Dendritic cell treated with granulocyte-macrophage colony-stimulating factor and Interleukin-4, amounts not matched to agents 40 ng/mL and 50 ng/mL, for 4 days (primary cell): ENCODE data around the gene KLK12.
"Not testable (repeated sequence)": the region's sequence is repeated elsewhere in the genome, so short reads cannot be mapped to it uniquely, and the experiment has no call there.

Experiments used
- H3K27ac Mint-ChIP-seq: one replicate; pipeline ENCODE4 v1.8.0; 2022; ENCODE audit warnings: mild to moderate bottlenecking, mixed read lengths
- H3K27me3 Mint-ChIP-seq: one replicate; pipeline ENCODE4 v1.8.0; 2022; ENCODE audit warnings: mild to moderate bottlenecking, mixed read lengths
- H3K36me3 Mint-ChIP-seq: one replicate; pipeline ENCODE4 v1.8.0; 2022; ENCODE audit warnings: low read depth, mixed read lengths
- H3K4me1 Mint-ChIP-seq: one replicate; pipeline ENCODE4 v1.8.0; 2022; ENCODE audit warnings: low read depth, mixed read lengths
- H3K4me3 Mint-ChIP-seq: one replicate; pipeline ENCODE4 v1.8.0; 2022; ENCODE audit warnings: mild to moderate bottlenecking, moderate library complexity, mixed read lengths
- H3K9me3 Mint-ChIP-seq: one replicate; pipeline ENCODE4 v1.8.0; 2022; ENCODE audit warnings: mixed read lengths
- intact Hi-C: fragments of 100-400 bp; cut with micrococcal nuclease; formaldehyde crosslinking; loops from one replicate; pipeline ENCODE4 v1.15.0; 2022

The KLK12 gene

GRCh38 chr19:51000981-51001380 is 33.8 kb downstream of the KLK12 start:
- intact Hi-C loops: no loop called here
- H3K27ac Mint-ChIP-seq: no peak overlapping the region
- no peaks in the 10 kb centered on the region for H3K4me1 Mint-ChIP-seq
- no peaks in the 10 kb centered on the region for H3K9me3 Mint-ChIP-seq
- no peak overlapping the region for H3K4me3 Mint-ChIP-seq
- peaks cover 42% of the 10 kb centered on the region for H3K27me3 Mint-ChIP-seq
- no peaks in the 10 kb centered on the region for H3K36me3 Mint-ChIP-seq

DNA sequence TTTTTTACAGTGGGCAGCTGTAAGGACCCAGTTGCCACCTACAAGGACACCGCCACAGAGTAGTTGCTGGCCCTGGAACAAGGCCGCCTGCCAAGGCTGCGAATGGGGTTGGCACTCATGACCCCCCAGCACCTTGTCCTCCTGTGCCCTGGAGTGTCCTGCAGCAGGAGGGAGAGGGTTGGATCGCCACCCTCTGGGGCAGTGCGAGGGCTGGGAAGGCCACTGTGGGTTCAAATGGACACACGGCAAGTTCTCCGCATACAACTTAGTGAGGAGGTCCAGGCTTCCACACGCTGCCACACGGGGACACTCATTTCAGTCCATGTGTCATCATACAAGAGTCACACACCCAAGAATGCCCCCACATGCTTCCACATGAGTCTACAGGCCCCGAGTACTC is 34.4 kb downstream of the KLK12 start:
- no peaks in the 10 kb centered on the region for H3K9me3 Mint-ChIP-seq
- H3K36me3 Mint-ChIP-seq: no peaks in the 10 kb centered on the region
- intact Hi-C loops: no loop called here
- peaks cover 42% of the 10 kb centered on the region for H3K27me3 Mint-ChIP-seq
- no peaks in the 10 kb centered on the region for H3K4me1 Mint-ChIP-seq
- H3K27ac Mint-ChIP-seq: no peak overlapping the region
- H3K4me3 Mint-ChIP-seq: no peak overlapping the region

GRCh38 chr19:50998686-50999085 is 36.1 kb downstream of the KLK12 start:
- Mint-ChIP-seq H3K9me3 (no peaks in the 10 kb centered on the region), H3K4me3 (no peak overlapping the region), H3K36me3 (no peaks in the 10 kb centered on the region), H3K4me1 (no peaks in the 10 kb centered on the region), H3K27ac (no peak overlapping the region), H3K27me3 (peaks cover 41% of the 10 kb centered on the region)
- intact Hi-C loops: no loop called here

- no peaks in the 10 kb centered on the region for H3K4me1 Mint-ChIP-seq
- intact Hi-C loops: no loop called here
- no peaks in the 10 kb centered on the region for H3K36me3 Mint-ChIP-seq
- H3K27ac Mint-ChIP-seq: no peak overlapping the region
- no peak overlapping the region for H3K4me3 Mint-ChIP-seq
- H3K9me3 Mint-ChIP-seq: no peaks in the 10 kb centered on the region
- peaks cover 36% of the 10 kb centered on the region for H3K27me3 Mint-ChIP-seq
Measured at GRCh38 chr19:50998061-50998460, 36.7 kb downstream of the KLK12 start.

DNA sequence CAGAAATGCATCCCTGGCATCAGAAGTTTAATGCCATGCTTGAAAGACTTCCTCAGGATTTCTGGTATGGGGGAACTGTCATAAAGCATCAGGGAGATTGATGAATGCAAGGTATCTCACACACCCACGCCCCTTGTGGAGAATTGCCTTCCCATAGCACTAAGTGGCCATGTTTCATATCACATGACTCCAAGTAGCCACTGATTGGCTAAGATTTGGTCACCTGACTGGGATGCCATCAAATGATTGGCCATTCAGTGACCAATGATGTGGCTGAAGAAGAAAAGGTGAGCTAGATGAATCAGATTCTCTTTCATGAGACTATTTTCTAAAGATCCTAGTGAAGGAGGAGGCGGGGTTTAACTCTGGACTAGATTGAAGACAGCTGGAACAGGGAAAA is 40.7 kb downstream of the KLK12 start:
- Mint-ChIP-seq H3K27me3 (peaks cover 13% of the 10 kb centered on the region), H3K27ac (no peak overlapping the region), H3K4me1 (no peaks in the 10 kb centered on the region), H3K9me3 (no peaks in the 10 kb centered on the region), H3K4me3 (no peak overlapping the region), H3K36me3 (no peaks in the 10 kb centered on the region)
- intact Hi-C loops: no loop called here

- Mint-ChIP-seq H3K4me1 (no peaks in the 10 kb centered on the region), H3K27me3 (peaks cover 14% of the 10 kb centered on the region), H3K27ac (no peak overlapping the region), H3K36me3 (no peaks in the 10 kb centered on the region), H3K4me3 (no peak overlapping the region), H3K9me3 (no peaks in the 10 kb centered on the region)
- intact Hi-C loops: no loop called here
Measured at GRCh38 chr19:50992666-50993035, 42.2 kb downstream of the KLK12 start.

- H3K4me1 Mint-ChIP-seq, H3K4me3 Mint-ChIP-seq, H3K9me3 Mint-ChIP-seq, H3K27ac Mint-ChIP-seq, intact Hi-C loops, H3K36me3 Mint-ChIP-seq: not testable (repeated sequence)
- peaks cover 43% of the 10 kb centered on the region for H3K27me3 Mint-ChIP-seq
Measured at GRCh38 chr19:50984416-50984815, 50.4 kb downstream of the KLK12 start.

DNA sequence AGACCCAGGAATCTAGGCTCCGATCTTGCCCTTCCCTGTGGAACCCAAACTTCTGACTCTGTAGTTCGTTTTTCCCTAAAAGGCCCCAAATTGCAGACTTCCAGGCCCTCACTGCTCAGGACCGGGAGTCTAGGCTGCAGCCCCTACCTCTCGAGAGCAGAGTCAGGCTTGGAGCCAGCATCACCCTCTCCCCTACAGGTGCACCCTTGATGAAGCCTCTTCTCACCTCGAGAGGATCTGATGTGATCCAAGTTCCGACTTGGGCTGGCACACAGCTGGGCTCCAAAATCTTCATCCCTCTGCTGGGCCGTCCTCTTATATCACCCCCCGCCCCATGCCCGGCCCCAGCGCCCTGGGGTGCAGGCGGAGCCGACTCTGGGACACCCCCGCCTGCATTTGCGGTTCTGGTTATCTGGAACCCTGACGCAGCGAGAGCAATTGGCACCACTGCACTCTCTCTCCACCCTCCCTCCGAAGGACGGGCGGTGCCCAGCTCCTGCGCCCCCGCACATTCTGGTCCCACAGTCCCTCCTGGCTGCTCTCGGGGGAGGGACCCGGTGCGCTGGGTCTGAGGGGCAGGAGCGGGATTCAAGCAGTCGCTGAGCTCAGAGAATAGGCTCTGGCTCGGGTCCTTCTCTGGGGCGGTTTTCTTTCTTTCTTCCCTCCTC is 51.0 kb downstream of the KLK12 start, which contains the start of gene KLK7:
TSS of gene KLK7 (minus strand) at position 293 of the 668 bp plus-strand sequence. CDS start 1,518 bp downstream, outside the sequence.
- no peak within 1 kb of the TSS for H3K27ac Mint-ChIP-seq
- intact Hi-C loops: no loop called here
- peaks cover 45% of the 10 kb centered on the region for H3K27me3 Mint-ChIP-seq
- H3K4me1 Mint-ChIP-seq: no peaks in the 10 kb centered on the region
- H3K9me3 Mint-ChIP-seq: no peaks in the 10 kb centered on the region
- no peak within 1 kb of the TSS for H3K4me3 Mint-ChIP-seq
- H3K36me3 Mint-ChIP-seq: no peaks in the 10 kb centered on the region

DNA sequence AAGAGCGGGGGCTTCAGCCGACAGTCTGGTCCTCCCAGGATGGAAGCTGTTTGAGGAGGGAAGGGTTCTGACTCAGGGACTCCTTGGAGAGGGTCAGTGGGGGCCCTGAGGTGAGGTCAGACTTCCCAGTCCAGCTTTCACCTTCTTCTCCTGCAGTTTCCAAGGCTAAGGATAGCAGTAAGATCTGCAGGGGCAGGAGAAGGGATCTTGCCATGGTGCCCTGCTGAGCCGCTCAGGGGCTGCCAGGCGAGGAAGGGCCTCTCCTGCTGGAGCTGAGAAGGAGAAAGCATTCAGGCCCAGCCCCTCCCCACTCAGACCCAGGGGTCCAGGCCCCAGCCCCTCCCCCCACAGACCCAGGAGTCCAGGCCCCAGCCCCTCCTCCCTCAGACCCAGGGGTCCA is 52.6 kb downstream of the KLK12 start:
- Mint-ChIP-seq H3K27me3 (peaks cover 46% of the 10 kb centered on the region), H3K36me3 (no peaks in the 10 kb centered on the region), H3K4me1 (no peaks in the 10 kb centered on the region), H3K4me3 (no peak overlapping the region), H3K9me3 (no peaks in the 10 kb centered on the region), H3K27ac (no peak overlapping the region)
- intact Hi-C loops: no loop called here

- intact Hi-C loops: no loop called here
- Mint-ChIP-seq H3K4me3 (no peak overlapping the region), H3K4me1 (no peaks in the 10 kb centered on the region), H3K36me3 (no peaks in the 10 kb centered on the region), H3K9me3 (no peaks in the 10 kb centered on the region), H3K27ac (no peak overlapping the region), H3K27me3 (peaks cover 46% of the 10 kb centered on the region)
Measured at GRCh38 chr19:50981587-50982146, 53.1 kb downstream of the KLK12 start.

- Mint-ChIP-seq H3K4me1 (no peaks in the 10 kb centered on the region), H3K9me3 (no peaks in the 10 kb centered on the region), H3K27me3 (peaks cover 47% of the 10 kb centered on the region), H3K4me3 (no peak overlapping the region), H3K36me3 (no peaks in the 10 kb centered on the region), H3K27ac (no peak overlapping the region)
- intact Hi-C loops: no loop called here
Measured at GRCh38 chr19:50980208-50980607, 54.6 kb downstream of the KLK12 start.

DNA sequence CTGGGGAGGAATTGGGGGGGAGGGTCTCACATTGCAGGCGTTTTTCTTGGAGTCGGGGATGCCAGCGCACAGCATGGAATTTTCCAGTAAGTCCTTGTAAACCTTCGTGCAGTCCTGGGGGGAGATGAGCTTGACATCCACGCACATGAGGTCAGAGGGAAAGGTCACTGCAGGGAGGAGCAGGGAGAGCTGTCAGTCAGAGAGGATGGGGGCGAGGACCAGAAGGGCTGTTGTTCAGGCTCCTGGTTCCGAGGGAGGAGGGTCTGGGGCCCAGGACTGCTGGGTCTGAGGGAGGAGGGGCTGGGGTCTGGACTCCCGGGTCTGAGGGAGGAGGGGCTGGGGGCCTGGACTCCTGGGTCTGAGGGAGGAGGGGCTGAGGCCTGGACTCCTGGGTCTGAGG is 55.0 kb downstream of the KLK12 start:
- no peaks in the 10 kb centered on the region for H3K9me3 Mint-ChIP-seq
- intact Hi-C loops: no loop called here
- H3K27ac Mint-ChIP-seq: no peak overlapping the region
- H3K4me3 Mint-ChIP-seq: no peak overlapping the region
- H3K4me1 Mint-ChIP-seq: no peaks in the 10 kb centered on the region
- H3K27me3 Mint-ChIP-seq: peaks cover 47% of the 10 kb centered on the region
- H3K36me3 Mint-ChIP-seq: no peaks in the 10 kb centered on the region
